Inflammatory macrophage (primary cell): ENCODE data around the gene OR2B2.
A peak's percentile ranks its signal among the peaks of the same experiment; 100 is the strongest.
"Not testable (repeated sequence)": the region's sequence is repeated elsewhere in the genome, so short reads cannot be mapped to it uniquely, and the experiment has no call there.

ENCODE experiments used
- DNase-seq, 2 donors: peaks; one replicate each; pipeline ENCODE4 v3.0.0-alpha.2; 2020 to 2022
- total RNA-seq, 18 experiments: gene quantifications; one replicate each; lab custom pipeline; 2026; ENCODE audit warnings: mixed read lengths in 6 of 18, inconsistent platforms in 2 of 18; lab: John Stamatoyannopoulos, UW

Gene OR2B2
- 0 to 0.06 (median 0) reads per million in 18 experiments for total RNA-seq

- no peak for DNase-seq
Measured at GRCh38 chr6:27911956-27912446, at the start of gene OR2B2. Gene OR2B2, minus strand, starts transcription at chr6:27912396. Its CDS starts 77 bp downstream, at chr6:27912319.

GRCh38 chr6:27957516-27957915 is 45.3 kb upstream of the OR2B2 start:
- DNase-seq = no peak

DNA sequence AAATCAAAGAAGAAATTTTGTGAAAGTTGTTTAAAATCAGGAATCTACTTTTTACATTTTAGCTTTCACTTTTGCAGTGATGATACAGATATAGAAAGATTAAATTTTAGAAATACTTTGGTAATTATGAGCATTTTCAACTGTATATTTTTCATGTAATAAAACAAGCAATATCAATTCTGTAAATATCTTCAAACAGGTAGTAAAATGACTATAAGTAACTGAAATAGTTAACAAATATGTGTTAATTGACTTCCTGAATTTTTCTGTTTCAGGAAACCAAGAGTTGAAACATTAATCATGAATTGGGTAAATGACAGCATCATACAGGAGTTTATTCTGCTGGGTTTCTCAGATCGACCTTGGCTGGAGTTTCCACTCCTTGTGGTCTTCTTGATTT is 44.7 kb upstream of the OR2B2 start, which contains the start of gene OR2B6:
TSS of gene OR2B6 (plus strand) at position 301 of the 400 bp plus-strand sequence. CDS start at position 301, 0 bp downstream.
- DNase-seq = no peak

DNA sequence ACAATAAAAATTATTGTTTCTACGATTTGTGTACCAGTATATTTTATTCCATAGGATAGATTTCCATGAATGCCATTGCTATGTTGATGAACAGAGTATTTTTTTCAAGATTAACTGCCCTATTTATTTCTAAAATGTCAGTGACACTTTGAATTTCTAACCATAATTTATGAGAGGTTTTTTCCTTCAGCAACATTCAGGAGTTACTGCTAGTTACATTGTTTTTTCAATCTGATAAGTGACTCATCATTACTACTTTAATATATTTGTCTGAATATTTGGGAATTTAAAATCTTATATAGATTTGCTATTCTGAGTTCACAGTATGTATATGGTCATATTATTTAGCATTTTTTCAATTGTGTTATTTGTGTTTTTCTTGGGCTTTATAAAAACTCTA is 38.8 kb upstream of the OR2B2 start:
- no peak for DNase-seq

DNA sequence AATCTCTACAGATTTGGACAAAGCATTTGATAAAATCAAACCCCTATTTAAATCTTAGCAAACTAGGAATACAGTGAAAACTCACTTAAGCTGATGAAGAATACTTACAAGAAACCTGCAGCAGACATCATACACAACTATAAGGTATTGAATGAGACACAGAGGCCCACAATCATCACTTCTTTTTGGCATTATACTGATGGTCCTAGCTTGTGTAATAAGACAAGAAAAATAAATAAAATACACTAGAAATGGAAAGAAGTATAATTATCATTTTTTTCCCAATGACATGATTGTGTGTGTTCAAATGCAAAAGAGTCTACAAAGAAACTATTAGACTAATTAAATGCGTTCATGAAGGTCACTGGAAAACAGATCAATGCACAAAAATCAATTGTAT is 36.0 kb upstream of the OR2B2 start:
- DNase-seq = no peak

DNA sequence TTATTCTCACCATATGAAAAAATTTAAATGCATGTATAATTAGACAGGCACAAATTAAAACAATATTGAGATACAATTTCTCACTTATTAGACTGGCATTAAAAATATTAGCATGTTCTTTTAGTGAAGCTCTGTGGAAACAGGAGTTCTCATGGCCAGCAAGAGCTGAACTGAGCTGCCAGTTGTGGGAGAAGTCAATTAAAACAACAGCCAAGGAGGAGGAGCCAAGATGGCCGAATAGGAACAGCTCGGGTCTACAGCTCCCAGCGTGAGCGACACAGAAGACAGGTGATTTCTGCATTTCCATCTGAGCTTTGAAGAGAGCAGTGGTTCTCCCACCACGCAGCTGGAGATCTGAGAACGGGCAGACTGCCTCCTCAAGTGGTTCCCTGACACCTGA is 30.9 kb upstream of the OR2B2 start:
- DNase-seq = not testable (repeated sequence)

DNA sequence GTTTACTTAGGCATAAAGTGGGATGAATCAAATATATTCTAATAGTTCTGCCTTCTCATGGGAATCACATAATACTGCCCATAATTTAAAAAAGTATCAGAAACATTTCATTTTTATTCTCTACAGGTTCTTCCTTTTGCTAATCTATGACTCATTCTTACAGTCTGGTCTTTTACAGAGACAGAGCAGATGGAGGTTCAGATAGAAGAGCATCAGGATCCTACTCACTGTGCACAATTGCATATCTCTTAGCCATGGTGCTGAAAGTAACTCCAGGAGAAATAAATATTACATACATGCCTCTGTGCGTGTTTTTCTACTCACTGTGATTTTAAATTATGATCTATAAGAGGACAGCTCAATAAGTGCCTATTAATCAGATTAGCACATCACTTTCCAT is 28.6 kb upstream of the OR2B2 start:
- no peak for DNase-seq

DNA sequence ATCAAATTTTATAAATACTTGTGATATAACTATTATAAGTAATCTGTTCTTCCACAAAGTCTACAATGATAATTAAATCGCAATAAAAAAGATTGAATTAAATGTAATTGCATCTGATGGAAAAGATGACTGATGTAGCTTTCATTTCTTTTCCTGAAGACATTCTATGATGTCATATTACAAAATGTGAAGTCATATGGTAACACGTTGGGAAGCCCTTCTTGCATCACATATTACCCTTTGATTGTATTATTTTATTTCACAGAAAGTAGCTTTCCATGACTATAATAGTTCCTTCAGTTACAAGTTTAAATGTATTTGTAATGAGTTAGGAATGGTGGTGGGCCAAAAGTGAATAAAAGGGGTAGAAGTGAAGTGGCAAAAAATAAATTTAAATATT is 19.0 kb upstream of the OR2B2 start:
- no peak for DNase-seq

DNA sequence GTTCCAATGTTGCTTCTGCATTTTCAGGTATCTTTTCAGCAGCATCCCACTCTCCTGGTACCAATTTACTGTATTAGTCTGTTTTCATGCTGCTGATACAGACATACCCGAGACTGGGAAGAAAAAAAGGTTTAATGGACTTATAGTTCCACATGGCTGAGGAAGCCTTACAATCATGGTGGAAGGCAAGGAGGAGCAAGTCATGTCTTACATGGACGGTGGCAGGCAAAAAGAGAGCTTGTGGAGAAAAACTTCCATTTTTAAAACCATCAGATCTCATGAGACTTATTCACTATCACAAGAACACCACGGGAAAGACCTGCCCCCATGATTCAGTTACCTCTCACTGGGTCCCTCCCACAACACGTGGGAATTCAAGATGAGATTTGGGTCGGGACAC is 17.7 kb upstream of the OR2B2 start:
- not testable (repeated sequence) for DNase-seq

- not testable (repeated sequence) for DNase-seq
Measured at GRCh38 chr6:27928041-27928440, 15.8 kb upstream of the OR2B2 start.

GRCh38 chr6:27924179-27924578 is 12.0 kb upstream of the OR2B2 start:
- DNase-seq = no peak

DNA sequence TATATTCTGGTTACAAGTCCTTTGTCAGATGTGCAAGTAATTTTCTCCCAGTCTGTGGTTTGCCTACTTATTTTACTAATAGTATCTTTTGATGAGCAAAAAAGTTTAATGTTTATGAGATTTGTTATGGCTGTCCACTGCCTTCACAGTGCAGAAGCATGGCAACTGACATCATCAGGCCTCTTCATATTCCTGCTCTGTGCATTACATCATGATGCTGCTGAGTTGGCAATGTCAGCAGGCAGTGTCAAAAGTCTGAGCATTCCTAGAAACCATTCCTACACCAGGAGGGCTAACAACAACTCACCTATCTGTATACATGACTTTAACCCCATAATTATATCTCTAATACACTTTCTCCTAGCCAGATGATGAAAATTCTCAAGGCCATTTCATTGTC is 10.8 kb upstream of the OR2B2 start:
- DNase-seq = no peak

DNA sequence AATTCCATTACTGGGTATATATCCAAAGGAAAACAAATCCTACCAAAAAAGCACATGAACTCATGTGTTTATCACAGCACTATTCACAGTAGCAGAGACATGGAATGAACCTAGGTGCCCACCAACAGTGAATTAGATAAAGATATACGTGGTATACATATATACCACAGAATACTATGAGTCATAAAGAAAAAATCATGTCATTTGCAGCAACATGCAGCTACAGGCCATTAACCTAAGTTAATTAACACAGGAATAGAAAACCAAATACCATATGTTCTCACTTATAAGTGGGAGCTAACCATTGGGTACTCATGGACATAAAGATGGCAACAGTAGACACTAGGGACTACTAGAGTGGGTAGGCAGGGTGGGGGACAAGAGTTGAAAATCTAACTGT is 4.2 kb downstream of the OR2B2 start:
- no peak for DNase-seq

- DNase-seq = peak; percentile 83 to 89
Measured at GRCh38 chr6:27902335-27903314, 9.6 kb downstream of the OR2B2 start.

GRCh38 chr6:27901801-27902200 is 10.4 kb downstream of the OR2B2 start:
- DNase-seq = no peak

- not testable (repeated sequence) for DNase-seq
Measured at GRCh38 chr6:27900197-27900596, 12.0 kb downstream of the OR2B2 start.

- DNase-seq = no peak
Measured at GRCh38 chr6:27899543-27899942, 12.7 kb downstream of the OR2B2 start.

DNA sequence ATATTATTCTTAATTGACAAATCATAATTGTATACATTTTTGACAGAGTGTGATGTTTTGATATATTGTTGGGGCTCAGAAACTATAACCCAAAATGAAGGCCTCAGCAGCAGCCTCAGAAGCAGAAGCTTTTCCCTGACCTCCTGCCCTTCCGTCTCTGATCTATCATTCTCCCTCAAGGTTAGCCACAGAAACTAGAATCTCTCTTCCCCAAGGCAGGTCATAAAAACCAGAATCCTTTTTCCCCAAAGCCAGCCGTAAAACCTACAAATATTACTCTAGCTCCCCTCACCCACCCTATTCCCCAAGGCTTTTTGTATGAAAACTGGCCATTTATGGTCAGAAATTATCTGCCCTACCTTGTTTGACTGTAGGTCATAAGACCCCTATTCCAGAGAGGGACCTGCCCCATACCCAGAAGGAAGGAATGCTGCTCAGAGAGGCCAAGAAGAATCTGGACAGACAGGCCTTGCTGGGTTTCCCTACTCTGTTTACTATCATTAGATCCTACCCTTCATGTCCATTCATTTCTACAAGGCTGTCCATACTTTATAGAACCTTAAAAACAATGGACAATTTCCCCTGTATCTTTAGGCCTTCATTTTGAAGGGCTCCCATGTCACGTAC is 14.5 kb downstream of the OR2B2 start:
- no peak for DNase-seq

DNA sequence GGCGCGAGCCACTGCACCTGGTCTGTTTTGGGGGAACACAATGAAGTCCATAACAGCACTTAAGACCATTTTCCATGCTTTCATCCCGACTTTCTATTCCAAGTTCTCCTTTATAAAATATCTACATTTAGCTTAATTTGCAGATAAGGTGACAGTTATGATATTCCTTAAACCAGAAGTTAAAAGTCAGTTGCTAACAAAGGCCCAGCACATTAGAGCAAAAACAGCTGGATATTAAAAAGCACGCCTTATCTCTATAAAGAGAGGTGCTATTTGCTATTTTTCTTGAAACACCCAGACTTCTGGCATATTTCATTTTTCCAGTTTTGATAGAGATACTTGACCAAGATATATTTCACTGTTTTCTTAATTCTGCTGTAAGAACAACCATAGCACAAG is 15.8 kb downstream of the OR2B2 start:
- no peak for DNase-seq

- peak; percentile 76 to 80 for DNase-seq
Measured at GRCh38 chr6:27894839-27895762, 17.1 kb downstream of the OR2B2 start.

DNA sequence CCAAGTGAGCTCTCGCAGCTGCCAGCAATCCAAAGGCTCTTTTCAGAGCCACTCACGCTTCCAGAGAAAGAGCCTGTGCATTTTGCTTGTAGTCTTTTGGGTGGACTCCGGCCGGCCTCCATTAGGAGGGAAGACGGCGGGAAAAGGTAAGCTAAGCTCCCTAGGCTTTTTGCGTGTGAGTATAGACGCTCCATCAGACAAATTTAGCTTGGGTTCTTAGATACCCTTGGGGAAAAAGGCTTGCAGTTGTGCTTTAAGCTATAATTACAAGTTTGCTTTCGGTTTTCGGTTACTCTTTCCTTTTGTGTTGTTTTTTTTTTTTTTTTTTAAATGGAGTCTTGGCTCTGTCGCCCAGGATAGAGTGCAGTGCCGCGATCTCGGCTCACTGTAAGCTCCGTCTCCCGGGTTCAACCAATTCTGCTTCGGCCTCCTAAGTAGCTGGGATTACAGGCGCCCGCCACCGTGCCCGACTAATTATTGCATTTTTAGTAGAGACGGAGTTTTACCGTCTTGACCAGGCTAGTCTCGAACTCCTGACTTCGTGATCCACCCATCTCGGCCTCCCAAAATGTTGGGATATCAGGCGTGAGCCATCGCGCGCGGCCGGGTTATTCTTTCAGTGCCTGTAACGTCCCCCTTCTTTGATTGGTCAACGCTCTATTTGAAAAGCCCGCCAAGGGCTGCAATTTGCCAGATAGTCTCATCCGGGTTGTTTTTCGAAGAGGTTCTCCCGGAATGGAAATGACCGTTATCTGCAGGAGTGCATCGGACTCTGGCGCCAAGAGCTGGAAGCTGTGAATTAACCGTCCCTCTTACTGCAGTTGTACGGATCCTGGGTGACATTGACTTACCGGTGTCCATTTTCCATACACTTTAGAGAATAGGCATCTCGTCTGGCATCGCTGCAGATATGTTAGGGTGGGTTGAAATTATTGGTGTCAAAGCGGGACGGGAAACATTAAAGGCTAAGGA is 18.1 kb downstream of the OR2B2 start:
- peak; percentile 95 to 96 for DNase-seq
